NCI-H526 treated with DMSO at 0.1 percent for 48 hours (cell line): ENCODE data around the gene NSUN2.
A peak's percentile ranks its signal among the peaks of the same experiment; 100 is the strongest.

ENCODE experiments used
- DNase-seq: peaks from one replicate; lab custom pipeline; 2025; lab: John Stamatoyannopoulos, UW

The NSUN2 gene

GRCh38 chr5:6644794-6645241 lies 12.0 kb upstream of the NSUN2 start:
- DNase-seq, result no peak

GRCh38 chr5:6642655-6643054 lies 9.8 kb upstream of the NSUN2 start:
- DNase-seq, result no peak

- no peak for DNase-seq
Measured at GRCh38 chr5:6638236-6638635, 5.4 kb upstream of the NSUN2 start.

DNA sequence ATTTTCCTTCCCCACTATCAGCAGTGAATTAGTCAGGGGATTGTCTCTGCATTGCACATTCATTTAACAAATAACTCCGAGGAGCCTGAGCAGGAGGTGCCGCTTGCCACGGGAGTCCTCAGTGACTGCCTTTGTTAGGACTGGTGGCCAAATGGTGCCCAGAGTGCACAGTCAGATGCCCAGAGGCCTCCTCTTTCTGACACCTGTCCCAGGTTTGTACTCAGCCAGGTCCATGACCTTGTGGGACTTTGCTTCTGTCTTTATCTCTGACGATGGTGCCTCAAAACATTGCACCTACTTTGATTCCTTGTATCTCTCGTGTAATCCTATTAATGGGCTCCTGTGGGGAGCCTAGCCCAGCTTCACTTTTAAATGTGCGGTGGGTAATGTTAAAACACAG lies 4.7 kb upstream of the NSUN2 start:
- DNase-seq, result no peak

DNA sequence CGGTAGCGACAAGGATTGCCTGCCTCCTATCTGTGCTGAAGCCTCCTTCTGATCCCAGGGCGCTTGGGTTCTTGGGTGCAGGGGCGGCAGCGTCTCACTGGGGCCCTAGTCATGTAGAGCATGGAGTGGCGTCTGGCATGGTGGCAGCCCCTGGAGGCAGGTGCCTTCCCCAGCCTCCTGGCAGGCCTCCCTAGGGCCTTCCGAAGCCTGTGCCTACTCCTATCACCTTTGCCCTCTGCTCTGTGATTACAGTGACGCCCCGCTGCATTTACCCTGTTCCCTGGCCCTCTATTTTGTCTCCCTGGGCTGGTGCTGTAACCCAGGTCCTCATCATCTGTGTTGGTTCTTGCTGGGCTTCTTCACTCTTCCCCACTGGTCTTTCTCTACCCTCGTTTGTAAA lies 4.2 kb upstream of the NSUN2 start:
- DNase-seq, result no peak

DNA sequence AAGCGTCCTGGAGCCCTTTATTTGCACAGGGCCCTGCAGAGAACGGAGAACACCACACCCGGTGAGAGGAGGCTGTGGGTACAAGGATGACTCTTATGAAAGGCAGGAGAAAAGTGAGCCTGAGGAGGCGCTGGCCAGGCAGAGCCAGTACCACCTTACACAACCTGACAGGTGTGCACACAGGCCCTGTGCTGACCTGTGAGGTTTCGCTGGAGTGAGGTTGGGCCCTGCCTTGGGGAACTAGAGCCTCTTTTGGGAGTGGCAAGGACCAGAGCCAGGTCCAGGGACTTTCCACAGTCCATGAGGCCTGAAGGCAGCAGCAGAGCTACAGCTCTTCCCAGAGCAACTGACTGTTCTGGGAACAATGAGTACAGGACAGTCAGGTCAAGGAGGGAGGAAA lies 3.4 kb upstream of the NSUN2 start:
- DNase-seq, result no peak

DNA sequence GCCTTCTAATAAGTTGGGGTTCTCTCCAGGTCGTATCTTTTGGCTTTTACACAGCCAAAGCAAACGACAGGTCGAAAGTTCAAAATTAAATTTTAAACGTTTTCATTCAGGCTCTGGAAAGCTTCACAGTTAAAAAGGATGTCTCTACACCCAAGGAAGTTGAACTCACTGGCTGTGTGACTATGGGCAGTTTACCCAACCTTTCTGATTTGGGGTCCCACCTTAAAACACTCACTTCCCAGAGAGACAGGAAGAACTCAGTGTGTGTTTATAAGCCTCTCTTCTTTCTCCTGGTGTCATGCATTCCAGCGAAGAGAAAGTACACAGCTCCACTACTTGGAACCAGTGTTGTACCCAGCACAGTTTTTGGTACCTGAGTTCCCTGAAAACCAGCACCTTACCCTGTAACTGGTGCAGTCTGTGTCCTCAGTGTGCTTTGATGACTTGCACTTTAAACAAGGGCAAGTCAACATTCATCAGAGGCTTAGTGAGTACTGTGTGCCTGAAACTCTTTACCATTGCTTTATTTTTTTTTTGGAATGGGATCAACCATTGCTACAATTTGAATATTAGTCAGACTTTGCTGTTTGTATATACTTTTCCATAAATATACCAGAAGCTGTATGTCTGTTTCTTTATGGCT lies 2.1 kb upstream of the NSUN2 start:
- DNase-seq, result no peak

- DNase-seq, result no peak
Measured at GRCh38 chr5:6634306-6634705, 1.5 kb upstream of the NSUN2 start.

- no peak for DNase-seq
Measured at GRCh38 chr5:6633469-6634245, 813 bp upstream of the NSUN2 start.

- DNase-seq, result no peak
Measured at GRCh38 chr5:6632324-6632887, 438 bp downstream of the NSUN2 start.

- DNase-seq, result no peak
Measured at GRCh38 chr5:6631441-6631840, 1.4 kb downstream of the NSUN2 start.

- DNase-seq, result no peak
Measured at GRCh38 chr5:6626508-6626907, 6.3 kb downstream of the NSUN2 start.

DNA sequence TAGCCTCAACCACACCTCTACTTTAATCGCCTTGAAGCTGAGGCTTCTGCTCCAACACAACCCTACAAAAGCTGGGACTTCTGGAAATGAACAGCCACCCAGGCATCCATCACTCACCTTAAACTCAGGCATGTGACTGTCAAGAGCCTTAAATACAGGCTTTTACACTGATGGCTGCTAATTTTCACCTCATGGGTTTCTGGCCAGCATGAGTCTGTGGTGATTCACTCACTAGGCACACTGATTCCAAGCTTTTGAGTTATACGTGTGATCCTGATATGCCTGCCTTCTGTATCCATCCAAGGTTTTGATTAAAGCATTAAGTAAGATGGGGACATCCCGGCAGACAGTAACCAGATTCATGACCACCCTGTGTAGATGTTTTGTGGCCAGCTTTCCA lies 8.9 kb downstream of the NSUN2 start:
- DNase-seq, result no peak

- DNase-seq, result no peak
Measured at GRCh38 chr5:6623228-6623627, 9.6 kb downstream of the NSUN2 start.

DNA sequence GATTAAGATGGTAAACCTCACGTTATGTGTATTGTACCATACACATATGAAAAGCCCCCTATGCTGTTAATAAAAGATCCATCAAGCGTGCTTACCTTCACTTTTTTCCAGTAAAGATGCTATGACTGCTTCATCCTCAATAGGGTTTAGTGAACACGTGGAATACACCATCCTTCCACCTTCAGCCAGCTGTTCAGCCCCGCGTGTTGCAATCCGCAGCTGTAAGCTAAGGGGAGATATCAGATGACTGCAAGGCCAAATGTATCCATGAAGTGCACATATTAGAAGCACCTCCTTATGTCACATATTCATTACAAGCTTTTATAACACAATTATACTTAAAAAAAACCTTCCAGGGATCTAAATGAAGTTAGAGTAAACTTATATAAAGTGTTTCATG lies 16.2 kb downstream of the NSUN2 start:
- DNase-seq, result no peak

GRCh38 chr5:6615034-6615815 lies 17.6 kb downstream of the NSUN2 start:
- DNase-seq, result no peak

DNA sequence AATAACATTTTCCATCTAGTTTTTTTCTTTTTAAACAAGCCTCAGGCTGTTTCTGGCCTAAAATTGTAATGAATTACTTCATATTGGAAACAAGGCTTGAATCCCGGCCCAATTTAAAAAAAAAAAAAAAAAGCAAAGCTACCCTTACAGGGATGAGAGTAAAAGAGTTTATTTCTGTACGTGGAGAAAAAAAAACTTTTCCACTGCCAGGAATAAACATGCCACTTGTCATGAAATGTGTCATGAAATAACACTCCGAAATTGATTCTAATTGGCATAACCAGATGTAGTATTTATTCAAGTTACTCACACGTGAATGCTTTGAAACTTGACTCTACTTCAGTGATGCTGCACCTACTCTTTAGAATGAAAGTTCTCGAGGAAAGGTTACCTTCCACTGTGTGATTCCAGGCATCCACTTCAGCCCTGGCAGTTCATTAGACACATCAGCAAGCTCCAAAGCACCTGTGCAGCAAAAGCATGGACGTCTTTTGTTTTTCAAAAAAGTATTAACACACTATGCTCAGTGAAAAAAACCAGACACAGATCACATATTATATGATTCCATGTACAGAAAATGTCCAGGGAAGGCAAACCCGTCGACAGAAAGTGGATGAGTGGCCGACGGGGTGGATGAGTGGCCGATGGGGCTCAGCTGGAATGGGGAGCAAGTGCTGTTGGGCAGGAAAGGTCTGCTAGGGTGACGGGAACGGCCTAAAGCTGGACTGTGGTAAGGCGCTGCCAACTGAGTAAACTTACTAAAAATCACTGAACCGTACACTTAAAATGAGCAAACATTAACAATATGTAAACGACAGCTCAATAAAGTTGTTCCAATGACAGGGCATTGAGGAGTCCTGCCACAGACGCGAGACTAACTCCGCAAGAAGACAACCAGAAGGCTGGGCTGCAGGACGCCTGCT lies 21.2 kb downstream of the NSUN2 start:
- peak; percentile 74 for DNase-seq

DNA sequence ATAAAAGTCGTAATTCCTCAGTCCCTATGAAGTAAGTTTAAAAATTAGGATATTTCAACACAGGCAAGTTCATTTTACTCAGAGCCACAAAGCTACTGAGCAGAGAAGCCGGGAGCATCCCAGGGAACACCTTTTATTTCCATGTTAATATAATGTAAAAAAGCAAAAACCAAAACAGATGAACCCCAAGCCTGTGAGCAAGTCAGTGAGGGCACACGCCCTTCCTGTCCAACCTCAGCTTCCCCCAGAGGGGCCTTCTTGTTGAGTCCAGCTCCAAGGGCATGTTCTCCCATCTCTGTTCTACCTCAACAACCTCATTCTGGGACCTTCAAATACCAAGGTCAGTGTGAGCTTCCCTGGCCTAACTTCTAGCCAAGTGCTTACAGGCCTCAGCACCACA lies 24.8 kb downstream of the NSUN2 start:
- no peak for DNase-seq

DNA sequence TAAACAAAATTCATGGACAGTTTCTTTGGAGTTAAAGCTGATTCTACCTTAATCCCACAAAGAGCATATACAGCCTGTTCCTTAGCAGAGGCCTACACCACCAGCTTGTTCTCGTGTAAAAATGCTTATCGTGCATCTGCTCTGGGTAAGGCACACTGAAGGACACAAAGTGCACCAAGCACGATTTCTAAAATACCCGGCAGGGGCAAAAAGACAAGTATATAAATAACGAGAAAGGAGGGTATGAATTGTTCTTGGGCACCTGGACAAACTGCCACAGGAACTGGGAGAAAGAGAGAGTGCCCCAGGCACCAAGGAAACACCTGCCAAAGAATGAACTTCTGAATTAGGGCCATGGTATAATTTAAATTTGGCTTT lies 25.3 kb downstream of the NSUN2 start:
- no peak for DNase-seq

- DNase-seq, result no peak
Measured at GRCh38 chr5:6606884-6607558, 25.8 kb downstream of the NSUN2 start.

DNA sequence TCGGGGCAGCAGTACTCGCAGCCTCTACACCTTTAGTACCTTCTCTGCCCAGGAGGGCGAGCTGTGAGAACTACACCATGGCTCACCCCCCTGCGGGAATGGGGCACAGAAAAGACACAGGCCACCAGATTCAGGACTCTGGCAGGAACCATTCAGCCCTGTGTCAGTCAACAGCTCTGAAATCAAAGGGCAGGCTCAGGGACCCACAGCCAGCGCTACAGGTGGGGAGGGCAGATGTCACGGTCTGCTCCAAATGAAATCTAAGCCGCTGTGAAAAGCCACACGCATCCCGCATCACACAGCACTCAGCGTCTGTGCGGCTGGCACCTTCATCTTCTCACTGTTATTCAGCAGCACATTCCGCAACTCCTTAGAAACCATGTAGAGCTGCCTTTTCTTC lies 27.9 kb downstream of the NSUN2 start:
- no peak for DNase-seq
